ENCODE results near the gene DNPEP. TPM values are rescaled to one million over a fixed set of nuclear protein-coding genes. Genes with fewer than 3 reads are reported as not detected.

DNPEP gene
- total RNA-seq, 5 donors from 2014 or later (not counting 1 experiment from before 2014, with no cell fraction given) = 73.5 to 88.8 (median 85.4) TPM

GRCh38 chr2:219352448-219353023, 35.2 kb downstream of the DNPEP start:
- no peak overlapping the region for H3K4me3 Mint-ChIP-seq
- POLR2A ChIA-PET = no interaction called here
- CTCF ChIA-PET = no interaction called here
- H3K4me1 Mint-ChIP-seq = no peaks in the 10 kb centered on the region
- H3K27ac Mint-ChIP-seq = no peak overlapping the region
- Histone ChIP-seq H3K9me3 (no peaks in the 10 kb centered on the region), H3K27me3 (replicated peaks in 1 of 2; ENCODE audit: control insufficient read depth in 2 of 2, extremely low read depth in 1 of 2, insufficient read depth in 2 of 2, low read length in 1 of 2) (peaks cover 0 to 49% of the 10 kb centered on the region in 2 experiments), H3K27ac (ENCODE audit: low read length) (no peak overlapping the region), H3K36me3 (ENCODE audit: control insufficient read depth in 2 of 2, extremely low read depth in 1 of 2, insufficient read depth in 1 of 2, low read length in 1 of 2) (no peaks in the 10 kb centered on the region), H3K4me3 (ENCODE audit: control insufficient read depth in 1 of 2, extremely low read depth in 1 of 2, low read length in 1 of 2) (no peak overlapping the region), H3K4me1 (ENCODE audit: control insufficient read depth in 1 of 2, extremely low read depth in 1 of 2, insufficient read depth in 2 of 2, low read length in 2 of 2) (peaks cover 0 to 3% of the 10 kb centered on the region in 2 experiments)
- no CpG with 5 or more reads among the region's 5 CpGs for WGBS (ENCODE audit: insufficient coverage)
- peaks cover 46 to 54% of the 10 kb centered on the region in 2 donors for H3K27me3 Mint-ChIP-seq
- H3K36me3 Mint-ChIP-seq = no peaks in the 10 kb centered on the region
- DNase-seq (peak; percentile 12 to 74 (median 50)), ATAC-seq (replicated peaks in 1 of 4) (peak; percentile 55 to 82 (median 60))
- no peaks in the 10 kb centered on the region for H3K9me3 Mint-ChIP-seq

- ATAC-seq (replicated peaks in 1 of 4) = no peak
- WGBS (ENCODE audit: insufficient coverage) = 45% methylated on average over 2 of the region's 4 CpGs
- DNase-seq = no peak
- no peak overlapping the region for H3K27ac ChIP-seq (ENCODE audit: low read length)
- Mint-ChIP-seq H3K9me3 (no peaks in the 10 kb centered on the region), H3K27ac (no peak overlapping the region), H3K27me3 (peaks cover 44 to 45% of the 10 kb centered on the region in 2 donors), H3K36me3 (no peaks in the 10 kb centered on the region), H3K4me1 (no peaks in the 10 kb centered on the region), H3K4me3 (no peak overlapping the region)
- H3K36me3 ChIP-seq (ENCODE audit: control insufficient read depth in 2 of 2, extremely low read depth in 1 of 2, insufficient read depth in 1 of 2, low read length in 1 of 2) = no peaks in the 10 kb centered on the region
- peaks cover 0 to 3% of the 10 kb centered on the region in 2 experiments for H3K4me1 ChIP-seq (ENCODE audit: control insufficient read depth in 1 of 2, extremely low read depth in 1 of 2, insufficient read depth in 2 of 2, low read length in 2 of 2)
- peaks cover 0 to 47% of the 10 kb centered on the region in 2 experiments for H3K27me3 ChIP-seq (replicated peaks in 1 of 2; ENCODE audit: control insufficient read depth in 2 of 2, extremely low read depth in 1 of 2, insufficient read depth in 2 of 2, low read length in 1 of 2)
- ChIA-PET CTCF (interaction anchor here (0.5 to 1.1 kb wide), 5 partner anchors 12 to 354 kb away, joined by 3 to 5 read pairs (median 4); partner anchors contain the start of gene DNPEP (in 1 of the 2)), POLR2A (no interaction called here)
- no peaks in the 10 kb centered on the region for H3K9me3 ChIP-seq
- no peak overlapping the region for H3K4me3 ChIP-seq (ENCODE audit: control insufficient read depth in 1 of 2, extremely low read depth in 1 of 2, low read length in 1 of 2)
These were observed 36.9 kb downstream of the DNPEP start for GRCh38 chr2:219350710-219351221.

- WGBS (ENCODE audit: insufficient coverage) = 67% methylated on average over 3 of the region's 3 CpGs
- Histone ChIP-seq H3K4me3 (ENCODE audit: control insufficient read depth in 1 of 2, extremely low read depth in 1 of 2, low read length in 1 of 2) (no peak overlapping the region), H3K9me3 (no peaks in the 10 kb centered on the region), H3K27ac (ENCODE audit: low read length) (no peak overlapping the region), H3K36me3 (ENCODE audit: control insufficient read depth in 2 of 2, extremely low read depth in 1 of 2, insufficient read depth in 1 of 2, low read length in 1 of 2) (no peaks in the 10 kb centered on the region), H3K27me3 (replicated peaks in 1 of 2; ENCODE audit: control insufficient read depth in 2 of 2, extremely low read depth in 1 of 2, insufficient read depth in 2 of 2, low read length in 1 of 2) (peaks cover 1 to 44% of the 10 kb centered on the region in 2 experiments), H3K4me1 (ENCODE audit: control insufficient read depth in 1 of 2, extremely low read depth in 1 of 2, insufficient read depth in 2 of 2, low read length in 2 of 2) (peaks cover 0 to 3% of the 10 kb centered on the region in 2 experiments)
- Mint-ChIP-seq H3K9me3 (no peaks in the 10 kb centered on the region), H3K27ac (no peak overlapping the region), H3K4me3 (no peak overlapping the region), H3K27me3 (peaks cover 42 to 44% of the 10 kb centered on the region in 2 donors), H3K4me1 (peaks cover 0 to under 1% (median 0%) of the 10 kb centered on the region in 3 donors), H3K36me3 (no peaks in the 10 kb centered on the region)
- DNase-seq (no peak), ATAC-seq (replicated peaks in 1 of 4) (no peak)
- CTCF ChIA-PET = interaction anchor here (0.5 to 1.1 kb wide), 3 partner anchors 11 to 354 kb away, joined by 3 to 5 read pairs (median 4); no protein-coding TSS in a partner anchor
- POLR2A ChIA-PET = no interaction called here
These were observed 37.5 kb downstream of the DNPEP start for GRCh38 chr2:219350215-219350614.

- no peaks in the 10 kb centered on the region for H3K36me3 ChIP-seq (ENCODE audit: control insufficient read depth in 2 of 2, extremely low read depth in 1 of 2, insufficient read depth in 1 of 2, low read length in 1 of 2)
- Mint-ChIP-seq H3K9me3 (no peaks in the 10 kb centered on the region), H3K27ac (no peak overlapping the region), H3K4me3 (no peak overlapping the region), H3K36me3 (no peaks in the 10 kb centered on the region), H3K4me1 (peaks cover 0 to 5% (median 3%) of the 10 kb centered on the region in 3 donors), H3K27me3 (peaks cover 34 to 38% of the 10 kb centered on the region in 2 donors)
- 94% methylated on average over 2 of the region's 6 CpGs for WGBS (ENCODE audit: insufficient coverage)
- H3K27ac ChIP-seq (ENCODE audit: low read length) = no peak overlapping the region
- ATAC-seq (replicated peaks in 1 of 4) = no peak
- H3K27me3 ChIP-seq (replicated peaks in 1 of 2; ENCODE audit: control insufficient read depth in 2 of 2, extremely low read depth in 1 of 2, insufficient read depth in 2 of 2, low read length in 1 of 2) = peaks cover 6 to 14% of the 10 kb centered on the region in 2 experiments
- DNase-seq = no peak
- H3K4me1 ChIP-seq (ENCODE audit: control insufficient read depth in 1 of 2, extremely low read depth in 1 of 2, insufficient read depth in 2 of 2, low read length in 2 of 2) = no peaks in the 10 kb centered on the region
- no peaks in the 10 kb centered on the region for H3K9me3 ChIP-seq
- CTCF ChIA-PET = no interaction called here
- H3K4me3 ChIP-seq (ENCODE audit: control insufficient read depth in 1 of 2, extremely low read depth in 1 of 2, low read length in 1 of 2) = no peak overlapping the region
- POLR2A ChIA-PET = interaction anchor here in 1 of 2 donors (0.5 kb wide), 1 partner anchor 43 kb away, joined by 3 read pairs; no protein-coding TSS in a partner anchor
These were observed 42.8 kb downstream of the DNPEP start for GRCh38 chr2:219344751-219345430.

GRCh38 chr2:219335373-219335786, 52.3 kb downstream of the DNPEP start:
- Histone ChIP-seq H3K36me3 (ENCODE audit: control insufficient read depth in 2 of 2, extremely low read depth in 1 of 2, insufficient read depth in 1 of 2, low read length in 1 of 2) (no peaks in the 10 kb centered on the region), H3K27ac (ENCODE audit: low read length) (no peak overlapping the region), H3K27me3 (replicated peaks in 1 of 2; ENCODE audit: control insufficient read depth in 2 of 2, extremely low read depth in 1 of 2, insufficient read depth in 2 of 2, low read length in 1 of 2) (peaks cover 12 to 39% of the 10 kb centered on the region in 2 experiments), H3K9me3 (no peaks in the 10 kb centered on the region), H3K4me3 (ENCODE audit: control insufficient read depth in 1 of 2, extremely low read depth in 1 of 2, low read length in 1 of 2) (no peak overlapping the region), H3K4me1 (ENCODE audit: control insufficient read depth in 1 of 2, extremely low read depth in 1 of 2, insufficient read depth in 2 of 2, low read length in 2 of 2) (no peaks in the 10 kb centered on the region)
- ChIA-PET CTCF (no interaction called here), POLR2A (no interaction called here)
- H3K36me3 Mint-ChIP-seq = no peaks in the 10 kb centered on the region
- DNase-seq = no peak
- 23% methylated on average over 3 of the region's 5 CpGs for WGBS (ENCODE audit: insufficient coverage)
- no peak for ATAC-seq (replicated peaks in 1 of 4)
- H3K27ac Mint-ChIP-seq = no peak overlapping the region
- no peak overlapping the region for H3K4me3 Mint-ChIP-seq
- peaks cover 11 to 19% (median 12%) of the 10 kb centered on the region in 3 donors for H3K9me3 Mint-ChIP-seq
- H3K27me3 Mint-ChIP-seq = peaks cover 65 to 67% of the 10 kb centered on the region in 2 donors
- peaks cover 0 to 7% (median 0%) of the 10 kb centered on the region in 3 donors for H3K4me1 Mint-ChIP-seq

GRCh38 chr2:219334076-219334475, 53.6 kb downstream of the DNPEP start:
- H3K27ac Mint-ChIP-seq = no peak overlapping the region
- peaks cover 64 to 69% of the 10 kb centered on the region in 2 donors for H3K27me3 Mint-ChIP-seq
- no peaks in the 10 kb centered on the region for H3K36me3 ChIP-seq (ENCODE audit: control insufficient read depth in 2 of 2, extremely low read depth in 1 of 2, insufficient read depth in 1 of 2, low read length in 1 of 2)
- H3K27ac ChIP-seq (ENCODE audit: low read length) = no peak overlapping the region
- no peaks in the 10 kb centered on the region for H3K4me1 ChIP-seq (ENCODE audit: control insufficient read depth in 1 of 2, extremely low read depth in 1 of 2, insufficient read depth in 2 of 2, low read length in 2 of 2)
- no peak overlapping the region for H3K4me3 ChIP-seq (ENCODE audit: control insufficient read depth in 1 of 2, extremely low read depth in 1 of 2, low read length in 1 of 2)
- no peaks in the 10 kb centered on the region for H3K36me3 Mint-ChIP-seq
- DNase-seq (no peak), ATAC-seq (replicated peaks in 1 of 4) (no peak)
- H3K9me3 ChIP-seq = no peaks in the 10 kb centered on the region
- H3K4me3 Mint-ChIP-seq = no peak overlapping the region
- WGBS (ENCODE audit: insufficient coverage) = no CpG with 5 or more reads among the region's 2 CpGs
- H3K27me3 ChIP-seq (replicated peaks in 1 of 2; ENCODE audit: control insufficient read depth in 2 of 2, extremely low read depth in 1 of 2, insufficient read depth in 2 of 2, low read length in 1 of 2) = peaks cover 12 to 42% of the 10 kb centered on the region in 2 experiments
- H3K4me1 Mint-ChIP-seq = peaks cover 0 to 7% (median 0%) of the 10 kb centered on the region in 3 donors
- POLR2A ChIA-PET = no interaction called here
- CTCF ChIA-PET = no interaction called here
- peaks cover 11 to 19% (median 12%) of the 10 kb centered on the region in 3 donors for H3K9me3 Mint-ChIP-seq
